DMS153 treated with DMSO at 0.1 percent for 48 hours (cell line): ENCODE measurements around the gene RGL1.

Experiments used
- DNase-seq: peaks from one replicate; lab custom pipeline; 2025; ENCODE audit not compliant: unreplicated experiment; lab: John Stamatoyannopoulos, UW

Gene RGL1

DNA sequence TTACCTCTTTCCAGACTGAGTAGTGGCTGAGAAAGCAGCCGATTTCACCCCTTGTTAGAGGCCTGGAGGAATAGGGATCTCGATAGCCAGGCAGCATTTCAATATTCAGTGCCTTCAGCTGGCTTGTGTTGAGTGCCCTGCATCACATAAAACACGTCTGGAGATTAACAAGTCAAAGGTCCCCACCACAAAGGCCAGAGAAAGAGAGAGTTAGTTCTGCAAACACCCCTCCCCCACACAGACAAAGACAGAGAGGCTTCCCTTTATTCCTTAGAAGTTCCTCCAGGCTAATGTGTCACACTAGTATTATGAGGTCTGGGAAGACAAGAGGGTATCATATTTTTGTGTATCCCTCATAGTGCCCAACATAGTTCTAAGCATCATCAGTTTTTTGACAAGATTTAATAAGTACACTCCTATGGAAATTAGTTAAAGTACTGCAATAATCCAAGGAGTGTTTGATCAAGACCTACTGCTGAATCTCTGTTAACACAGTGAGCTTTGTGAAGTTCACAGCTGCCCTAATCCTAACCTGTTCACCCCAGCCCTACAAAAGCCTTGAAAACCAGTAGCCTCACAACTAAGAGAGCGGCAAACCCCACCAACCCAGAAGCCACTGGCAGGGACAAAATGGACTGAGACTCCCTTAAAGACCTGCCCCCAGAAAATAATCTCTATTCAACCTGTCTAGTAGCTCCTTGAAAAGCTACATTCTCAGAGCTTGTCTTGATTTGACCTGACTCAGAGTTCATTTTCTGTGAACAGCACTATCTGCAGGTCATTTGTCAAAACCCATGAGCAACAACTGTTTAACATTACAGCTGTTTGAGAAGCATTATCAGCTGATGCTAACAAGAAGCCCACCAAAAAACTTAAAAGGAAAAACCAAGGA lies 140.8 kb downstream of the RGL1 start:
- no peak for DNase-seq

DNA sequence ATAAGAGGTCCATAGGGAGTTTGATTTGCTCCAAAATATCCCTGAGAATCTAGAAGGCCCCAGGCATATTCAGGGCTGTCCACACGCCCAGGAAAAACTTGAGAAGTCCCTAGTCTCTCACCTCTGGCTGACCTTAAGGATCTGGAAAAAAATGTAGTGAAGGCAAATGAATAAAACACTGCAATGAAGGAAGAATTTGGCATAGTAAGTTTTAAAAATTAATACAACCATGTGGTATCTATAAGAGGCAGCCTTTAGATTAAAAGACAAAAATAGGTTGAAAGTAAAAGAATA lies 141.3 kb downstream of the RGL1 start:
- no peak for DNase-seq

DNA sequence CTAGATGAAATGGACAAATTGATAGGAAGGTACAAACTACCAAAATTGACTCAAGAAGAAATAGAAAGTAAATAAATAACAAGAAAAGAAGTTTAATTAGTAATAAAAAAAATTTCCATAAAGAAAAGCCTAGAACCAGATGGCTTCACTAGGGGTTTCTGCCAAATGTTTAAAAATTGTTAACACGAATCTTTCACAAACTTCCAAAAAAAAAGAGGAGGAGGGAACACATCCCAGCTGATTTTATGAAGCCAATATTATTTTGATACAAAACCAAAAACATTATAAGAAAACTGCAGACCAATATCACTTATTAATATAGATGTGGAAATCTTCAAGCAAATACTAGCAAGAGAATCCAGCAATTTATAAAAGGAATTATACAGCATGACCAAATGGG lies 143.1 kb downstream of the RGL1 start:
- no peak for DNase-seq

- no peak for DNase-seq
Observed at GRCh38 chr1:183952101-183952500, 147.2 kb downstream of the RGL1 start.

GRCh38 chr1:183953031-183953430 lies 148.1 kb downstream of the RGL1 start:
- DNase-seq, result no peak

- no peak for DNase-seq
Observed at GRCh38 chr1:183954496-183954895, 149.6 kb downstream of the RGL1 start.

- DNase-seq, result no peak
Observed at GRCh38 chr1:183956559-183957188, 151.8 kb downstream of the RGL1 start.

DNA sequence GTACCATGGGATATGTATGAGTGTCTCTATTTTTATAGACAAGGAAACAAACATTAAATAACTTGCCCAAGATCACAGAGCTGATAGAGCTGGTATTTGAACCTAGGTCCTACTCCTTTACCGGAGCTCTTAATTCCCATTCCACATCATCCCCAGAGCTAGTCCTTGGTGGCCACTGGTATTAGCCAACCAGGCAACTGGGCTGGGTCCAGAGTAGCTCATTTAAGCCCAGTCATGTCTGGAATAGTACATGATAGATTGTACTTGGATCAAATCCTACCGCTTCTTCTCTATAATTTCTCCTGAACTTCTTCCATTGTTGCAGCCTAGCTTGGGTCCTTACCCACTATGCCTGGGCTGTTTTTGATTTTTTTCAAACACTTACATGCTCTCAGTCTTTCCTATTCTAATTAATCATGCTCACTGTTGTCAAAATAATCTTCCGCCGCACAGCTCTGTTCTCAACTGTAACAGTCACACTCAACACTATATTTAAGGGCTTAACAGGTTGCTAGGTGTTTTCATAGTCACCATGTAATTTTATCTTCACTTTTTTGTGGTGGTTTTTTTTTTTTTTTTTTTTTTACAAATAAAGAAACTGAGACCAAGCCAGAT lies 152.4 kb downstream of the RGL1 start:
- DNase-seq, result no peak

DNA sequence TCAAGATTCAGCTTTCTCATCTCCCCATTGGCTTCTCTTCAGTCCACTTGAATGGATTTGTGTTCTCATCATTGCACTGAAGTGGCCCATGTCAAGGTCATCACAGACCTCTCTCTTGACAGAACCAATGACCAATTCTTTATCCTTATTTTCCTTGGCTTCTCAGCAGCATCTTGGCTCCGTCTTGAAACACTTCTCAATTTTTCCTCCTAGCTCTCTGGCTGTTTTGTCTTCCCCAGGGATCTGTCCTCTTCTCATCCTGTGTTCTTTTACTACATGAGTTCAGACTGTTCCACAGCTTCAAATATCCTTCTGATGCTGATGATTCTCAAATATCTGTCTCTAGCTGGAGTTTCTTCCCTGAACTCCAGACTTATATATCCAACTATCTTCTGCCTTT lies 154.0 kb downstream of the RGL1 start:
- no peak for DNase-seq

DNA sequence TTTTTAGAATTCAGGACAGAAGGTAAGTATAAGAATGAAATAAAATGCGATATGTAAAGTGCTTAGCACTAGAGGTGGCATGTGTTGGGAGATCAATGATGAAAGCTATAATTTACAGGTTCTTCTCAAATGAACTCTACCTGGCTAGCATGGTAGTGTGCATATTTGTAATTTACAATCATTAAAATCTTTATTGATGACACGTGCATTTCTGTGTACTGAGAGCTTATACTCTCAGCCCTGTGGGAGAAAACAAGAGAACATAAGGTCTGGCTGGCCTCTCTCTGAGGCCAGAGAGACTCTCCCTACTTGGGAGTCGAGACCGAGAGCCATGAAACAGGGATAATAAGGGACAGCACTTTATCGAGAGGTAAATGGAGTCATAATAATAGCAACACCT lies 156.2 kb downstream of the RGL1 start:
- DNase-seq, result no peak

DNA sequence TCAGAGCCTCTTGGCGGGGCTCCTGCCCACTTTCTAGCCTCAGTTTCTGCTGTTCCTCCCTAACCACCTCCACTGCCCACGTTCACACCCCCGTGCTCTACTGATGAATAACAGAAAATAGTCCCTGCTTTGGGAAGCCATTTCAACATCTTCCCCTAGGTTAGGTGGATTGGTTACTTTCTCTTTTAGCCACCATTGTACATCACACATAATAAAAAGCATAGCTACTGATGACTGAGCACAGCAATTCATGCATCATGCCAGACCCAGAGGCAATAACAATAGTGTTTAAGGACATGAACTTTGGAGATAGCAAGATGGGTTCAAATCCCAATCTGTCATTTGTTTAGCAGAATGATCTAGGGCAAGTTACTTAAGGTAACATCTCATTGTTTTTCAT lies 158.0 kb downstream of the RGL1 start:
- DNase-seq, result no peak

GRCh38 chr1:183965726-183966125 lies 160.8 kb downstream of the RGL1 start:
- DNase-seq, result no peak

GRCh38 chr1:183966487-183966886 lies 161.6 kb downstream of the RGL1 start:
- no peak for DNase-seq

DNA sequence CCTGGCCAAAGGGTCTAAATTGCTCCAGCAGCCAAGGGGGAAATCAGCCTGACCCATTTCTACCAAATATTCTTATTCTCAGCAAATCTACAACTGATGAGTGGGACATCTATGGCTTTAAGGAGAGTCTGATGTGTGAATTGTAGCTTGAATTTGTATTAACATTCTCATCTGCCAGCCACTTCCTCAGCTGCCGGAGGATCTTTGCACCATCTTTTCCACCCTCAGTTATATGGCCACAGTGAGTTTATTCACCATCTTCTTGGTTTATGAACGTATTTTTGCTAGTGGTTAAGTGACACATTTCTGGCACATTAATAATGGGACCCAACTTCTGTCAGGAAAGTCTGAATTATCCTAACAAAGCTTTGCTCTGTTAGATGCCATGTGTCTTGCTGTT lies 163.0 kb downstream of the RGL1 start:
- DNase-seq, result no peak

DNA sequence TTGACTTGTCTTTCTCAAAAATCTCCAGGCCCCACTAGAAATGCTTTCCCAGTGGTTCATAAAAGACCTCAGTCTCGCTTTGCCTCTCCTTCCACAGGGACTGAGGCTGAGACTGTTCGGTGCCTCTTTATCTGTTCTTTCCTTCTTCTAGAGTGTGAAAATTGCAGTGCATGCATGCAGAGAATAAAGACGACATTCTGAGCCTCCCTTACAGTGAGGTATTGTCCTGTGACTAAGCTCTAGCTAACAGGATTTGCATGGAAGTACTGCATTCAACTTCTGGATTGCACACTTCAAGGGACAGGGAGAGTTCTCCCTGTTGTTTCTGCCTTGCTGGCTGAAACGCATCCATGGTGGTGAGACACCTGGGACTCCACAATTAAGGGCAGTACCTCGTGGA lies 163.5 kb downstream of the RGL1 start:
- DNase-seq, result no peak

DNA sequence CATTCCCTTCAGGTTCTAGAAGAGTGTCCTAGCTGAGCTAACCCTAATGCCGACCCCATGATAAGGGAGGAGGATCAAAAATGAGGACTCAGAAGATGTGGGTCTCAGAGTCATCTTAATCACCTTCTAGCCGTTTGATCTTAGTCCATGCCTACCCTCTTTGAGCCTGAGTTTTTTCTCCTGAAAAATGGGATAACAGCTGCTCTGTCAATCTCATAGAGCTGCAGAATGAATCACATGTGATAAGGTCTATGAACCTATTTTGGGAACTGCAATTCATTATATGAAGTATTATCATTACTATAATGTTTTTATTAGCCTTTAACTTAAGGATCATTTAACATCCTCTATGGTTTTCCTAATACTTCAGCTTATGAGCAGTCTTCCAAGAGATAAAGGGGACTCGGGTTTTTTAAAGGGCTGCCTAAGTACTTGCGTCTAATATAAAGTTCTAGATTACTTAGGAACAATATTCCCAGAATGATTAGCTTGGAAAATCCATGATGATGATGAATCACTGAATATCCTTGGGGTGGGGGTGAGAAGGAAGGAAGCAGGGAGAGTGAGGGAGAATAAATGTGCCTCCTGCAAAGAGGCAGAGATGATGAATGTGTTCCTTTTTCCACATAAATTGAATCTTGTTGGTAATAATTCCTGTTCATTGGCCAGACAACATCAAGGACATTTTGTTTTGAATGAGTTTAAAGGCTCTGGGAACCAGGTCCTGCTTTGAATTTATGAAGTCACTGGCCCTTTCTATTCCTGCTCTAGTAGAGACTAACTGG lies 165.8 kb downstream of the RGL1 start:
- DNase-seq, result no peak

DNA sequence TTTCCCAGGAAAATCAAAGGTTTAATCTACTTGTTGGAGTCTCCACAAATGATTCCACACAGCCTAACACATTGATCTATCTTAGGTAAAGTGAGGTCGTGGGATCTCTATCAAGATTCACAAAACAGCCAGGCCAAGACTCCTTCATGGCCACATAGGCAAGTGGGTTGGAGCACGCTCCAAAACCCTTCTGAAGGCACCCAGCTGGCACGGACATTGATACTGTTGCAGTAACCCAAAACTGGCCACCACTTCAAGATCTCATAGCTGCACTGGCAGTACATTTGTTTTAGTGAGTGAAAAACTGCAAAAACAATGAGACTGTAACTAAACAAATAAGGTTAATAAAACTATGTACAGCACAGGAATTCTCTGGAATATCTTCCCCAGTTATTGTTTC lies 170.7 kb downstream of the RGL1 start:
- no peak for DNase-seq

- DNase-seq, result no peak
Observed at GRCh38 chr1:183977717-183978116, 172.8 kb downstream of the RGL1 start.
